ENCODE measurements around the gene SBNO1.
"Not testable (repeated sequence)": the region's sequence is repeated elsewhere in the genome, so short reads cannot be mapped to it uniquely, and the experiment has no call there.

Gene SBNO1

GRCh38 chr12:123248996-123249741 is 115.5 kb downstream of the SBNO1 start:
- DNase-seq (ENCODE audit: low spot score), result not testable (repeated sequence)

- not testable (repeated sequence) for DNase-seq (ENCODE audit: low spot score)
Observed at GRCh38 chr12:123248129-123248528, 116.5 kb downstream of the SBNO1 start.

- no peak for DNase-seq (ENCODE audit: low spot score)
Observed at GRCh38 chr12:123245678-123246077, 119.0 kb downstream of the SBNO1 start.

GRCh38 chr12:123243671-123244262 is 120.9 kb downstream of the SBNO1 start:
- DNase-seq (ENCODE audit: low spot score), result no peak

GRCh38 chr12:123242116-123242904 is 122.3 kb downstream of the SBNO1 start:
- DNase-seq (ENCODE audit: low spot score), result no peak
